Measurements from ENCODE around the gene TESPA1.

TESPA1 gene, protein sequence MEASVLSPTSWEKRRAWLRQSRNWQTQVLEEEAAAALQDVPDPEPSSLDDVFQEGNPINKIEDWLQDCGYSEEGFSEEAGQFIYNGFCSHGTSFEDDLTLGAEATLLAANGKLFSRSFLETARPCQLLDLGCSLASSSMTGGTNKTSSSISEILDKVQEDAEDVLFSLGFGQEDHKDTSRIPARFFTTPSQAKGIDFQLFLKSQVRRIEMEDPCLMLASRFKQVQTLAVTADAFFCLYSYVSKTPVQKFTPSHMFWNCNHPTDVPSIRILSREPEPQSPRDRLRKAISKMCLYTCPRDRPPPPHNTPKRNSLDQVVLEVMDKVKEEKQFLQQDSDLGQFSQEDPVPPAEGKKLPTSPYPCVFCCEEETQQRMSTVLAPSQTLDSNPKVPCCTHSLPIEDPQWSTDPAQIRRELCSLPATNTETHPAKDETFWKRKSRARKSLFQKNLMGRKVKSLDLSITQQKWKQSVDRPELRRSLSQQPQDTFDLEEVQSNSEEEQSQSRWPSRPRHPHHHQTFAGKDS

DNA sequence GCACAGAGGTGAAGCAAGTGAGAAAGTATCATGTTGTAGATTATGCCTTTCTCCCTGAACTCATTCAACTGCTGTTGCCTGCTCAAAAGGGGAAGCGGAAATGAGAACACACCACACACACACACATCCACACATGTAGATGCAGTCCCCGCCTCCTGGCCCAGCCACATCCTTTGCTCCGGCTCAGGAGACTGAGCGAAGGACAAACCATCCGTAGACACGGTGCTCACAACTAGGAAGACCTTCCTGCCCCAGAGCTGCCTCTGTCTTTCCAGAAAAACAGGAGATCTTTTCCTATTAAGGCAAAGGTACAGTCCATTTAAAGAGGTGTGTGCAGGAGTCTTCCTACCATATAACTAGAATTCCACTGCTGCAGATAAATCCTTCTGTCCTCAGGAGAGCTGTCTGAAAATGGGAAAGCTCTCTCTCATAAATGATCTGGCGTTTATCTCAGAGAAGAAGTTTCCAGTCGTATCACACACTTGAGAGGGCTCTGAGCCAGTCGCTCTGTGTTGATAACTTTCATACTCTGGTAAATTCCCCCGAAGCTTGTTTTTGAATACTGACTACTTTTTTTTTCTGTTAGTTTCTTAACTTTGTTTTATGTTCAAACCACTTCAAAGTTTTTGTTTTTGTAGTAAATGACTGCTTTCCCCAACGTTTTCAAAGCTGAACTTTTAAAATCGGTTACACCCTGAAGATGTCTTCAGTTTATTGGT, at the start of gene TESPA1:
Gene TESPA1, minus strand, starts transcription at position 105 of the 719 bp plus-strand sequence. CDS start 10,200 bp downstream, outside the sequence.
- Histone ChIP-seq H3K9me3 (ENCODE audit: control insufficient read depth, insufficient read depth, low read depth, low read length) (no peaks in the 10 kb centered on the region), H3K4me1 (ENCODE audit: control insufficient read depth, insufficient read depth, low read length) (no peaks in the 10 kb centered on the region), H3K4me3 (ENCODE audit: low read depth, low read length) (no peak within 1 kb of the TSS), H3K36me3 (ENCODE audit: control insufficient read depth in 2 of 2, insufficient read depth in 1 of 2, low read length in 2 of 2) (no peaks in the 10 kb centered on the region), H3K27ac (ENCODE audit: extremely low read depth, low read depth, low read length) (no peak within 1 kb of the TSS)
- CTCF ChIA-PET: interaction anchor here (0.6 to 0.9 kb wide), 2 partner anchors 19 to 87 kb away, joined by 3 to 4 read pairs; no protein-coding TSS in a partner anchor
- TF ChIP-seq ZNF670 (tag by site-specific recombination; IDR thresholded peaks at IDR 0.05; ENCODE audit: low read depth): no peak
- TF ChIP-seq SP7 (tag by site-specific recombination; IDR thresholded peaks at IDR 0.05): no peak
- no peak for TF ChIP-seq ZNF830 (tag by site-specific recombination; IDR thresholded peaks at IDR 0.05; ENCODE audit: low read depth)
- TF ChIP-seq BCL11B (tag by site-specific recombination; IDR thresholded peaks at IDR 0.05; ENCODE audit: low read depth): no peak
- TF ChIP-seq ZSCAN16 (tag by site-specific recombination; IDR thresholded peaks at IDR 0.05): no peak
- TF ChIP-seq, protein P1, sequence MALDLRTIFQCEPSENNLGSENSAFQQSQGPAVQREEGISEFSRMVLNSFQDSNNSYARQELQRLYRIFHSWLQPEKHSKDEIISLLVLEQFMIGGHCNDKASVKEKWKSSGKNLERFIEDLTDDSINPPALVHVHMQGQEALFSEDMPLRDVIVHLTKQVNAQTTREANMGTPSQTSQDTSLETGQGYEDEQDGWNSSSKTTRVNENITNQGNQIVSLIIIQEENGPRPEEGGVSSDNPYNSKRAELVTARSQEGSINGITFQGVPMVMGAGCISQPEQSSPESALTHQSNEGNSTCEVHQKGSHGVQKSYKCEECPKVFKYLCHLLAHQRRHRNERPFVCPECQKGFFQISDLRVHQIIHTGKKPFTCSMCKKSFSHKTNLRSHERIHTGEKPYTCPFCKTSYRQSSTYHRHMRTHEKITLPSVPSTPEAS (tag by site-specific recombination; IDR thresholded peaks at IDR 0.05): no peak
- no peak for TF ChIP-seq ZNF37A (tag by site-specific recombination; IDR thresholded peaks at IDR 0.05)
- TF ChIP-seq IKZF3 (tag by site-specific recombination; IDR thresholded peaks at IDR 0.05): no peak
- TF ChIP-seq, protein P2, sequence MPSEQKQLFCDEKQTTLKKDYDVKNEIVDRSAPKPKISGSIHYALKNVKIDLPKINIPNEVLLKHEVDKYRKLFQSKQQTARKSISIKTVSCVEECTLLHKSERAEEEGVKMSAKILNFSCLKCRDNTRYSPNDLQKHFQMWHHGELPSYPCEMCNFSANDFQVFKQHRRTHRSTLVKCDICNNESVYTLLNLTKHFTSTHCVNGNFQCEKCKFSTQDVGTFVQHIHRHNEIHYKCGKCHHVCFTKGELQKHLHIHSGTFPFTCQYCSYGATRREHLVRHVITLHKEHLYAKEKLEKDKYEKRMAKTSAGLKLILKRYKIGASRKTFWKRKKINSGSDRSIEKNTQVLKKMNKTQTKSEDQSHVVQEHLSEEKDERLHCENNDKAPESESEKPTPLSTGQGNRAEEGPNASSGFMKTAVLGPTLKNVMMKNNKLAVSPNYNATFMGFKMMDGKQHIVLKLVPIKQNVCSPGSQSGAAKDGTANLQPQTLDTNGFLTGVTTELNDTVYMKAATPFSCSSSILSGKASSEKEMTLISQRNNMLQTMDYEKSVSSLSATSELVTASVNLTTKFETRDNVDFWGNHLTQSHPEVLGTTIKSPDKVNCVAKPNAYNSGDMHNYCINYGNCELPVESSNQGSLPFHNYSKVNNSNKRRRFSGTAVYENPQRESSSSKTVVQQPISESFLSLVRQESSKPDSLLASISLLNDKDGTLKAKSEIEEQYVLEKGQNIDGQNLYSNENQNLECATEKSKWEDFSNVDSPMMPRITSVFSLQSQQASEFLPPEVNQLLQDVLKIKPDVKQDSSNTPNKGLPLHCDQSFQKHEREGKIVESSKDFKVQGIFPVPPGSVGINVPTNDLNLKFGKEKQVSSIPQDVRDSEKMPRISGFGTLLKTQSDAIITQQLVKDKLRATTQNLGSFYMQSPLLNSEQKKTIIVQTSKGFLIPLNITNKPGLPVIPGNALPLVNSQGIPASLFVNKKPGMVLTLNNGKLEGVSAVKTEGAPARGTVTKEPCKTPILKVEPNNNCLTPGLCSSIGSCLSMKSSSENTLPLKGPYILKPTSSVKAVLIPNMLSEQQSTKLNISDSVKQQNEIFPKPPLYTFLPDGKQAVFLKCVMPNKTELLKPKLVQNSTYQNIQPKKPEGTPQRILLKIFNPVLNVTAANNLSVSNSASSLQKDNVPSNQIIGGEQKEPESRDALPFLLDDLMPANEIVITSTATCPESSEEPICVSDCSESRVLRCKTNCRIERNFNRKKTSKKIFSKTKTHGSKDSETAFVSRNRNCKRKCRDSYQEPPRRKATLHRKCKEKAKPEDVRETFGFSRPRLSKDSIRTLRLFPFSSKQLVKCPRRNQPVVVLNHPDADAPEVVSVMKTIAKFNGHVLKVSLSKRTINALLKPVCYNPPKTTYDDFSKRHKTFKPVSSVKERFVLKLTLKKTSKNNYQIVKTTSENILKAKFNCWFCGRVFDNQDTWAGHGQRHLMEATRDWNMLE (tag by site-specific recombination; conservative IDR thresholded peaks at IDR 0.05; ENCODE audit: low read depth): no peak
- no peak for TF ChIP-seq ZNF837 (tag by site-specific recombination; IDR thresholded peaks at IDR 0.05)
- POLR2A ChIA-PET: no interaction called here

DNA sequence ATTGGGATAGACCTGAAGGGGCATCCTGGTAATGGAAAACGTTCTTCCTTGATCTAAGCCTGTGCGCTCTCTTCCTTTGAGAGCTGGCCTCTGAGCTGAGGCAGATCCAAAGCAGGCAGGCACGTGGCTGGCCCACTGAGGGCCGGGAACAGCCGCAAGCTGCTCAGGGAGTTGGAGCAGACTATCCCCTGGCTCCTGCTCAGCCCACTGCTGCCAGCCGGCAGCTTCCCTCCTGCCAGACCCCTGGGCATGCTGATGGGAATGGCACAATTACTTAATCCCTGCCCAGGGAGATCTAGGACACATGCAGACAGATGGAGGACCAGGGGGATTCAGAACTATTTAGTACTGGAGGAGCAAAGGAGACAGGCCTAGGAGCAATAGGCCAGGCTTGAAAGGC, 49.7 kb upstream of the TESPA1 start:
- no peak for TF ChIP-seq ZNF416 (tag by site-specific recombination; IDR thresholded peaks at IDR 0.05)
- TF ChIP-seq, protein P3, sequence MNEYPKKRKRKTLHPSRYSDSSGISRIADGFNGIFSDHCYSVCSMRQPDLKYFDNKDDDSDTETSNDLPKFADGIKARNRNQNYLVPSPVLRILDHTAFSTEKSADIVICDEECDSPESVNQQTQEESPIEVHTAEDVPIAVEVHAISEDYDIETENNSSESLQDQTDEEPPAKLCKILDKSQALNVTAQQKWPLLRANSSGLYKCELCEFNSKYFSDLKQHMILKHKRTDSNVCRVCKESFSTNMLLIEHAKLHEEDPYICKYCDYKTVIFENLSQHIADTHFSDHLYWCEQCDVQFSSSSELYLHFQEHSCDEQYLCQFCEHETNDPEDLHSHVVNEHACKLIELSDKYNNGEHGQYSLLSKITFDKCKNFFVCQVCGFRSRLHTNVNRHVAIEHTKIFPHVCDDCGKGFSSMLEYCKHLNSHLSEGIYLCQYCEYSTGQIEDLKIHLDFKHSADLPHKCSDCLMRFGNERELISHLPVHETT (tag by site-specific recombination; IDR thresholded peaks at IDR 0.05): no peak
- TF ChIP-seq MZF1 (tag by site-specific recombination; IDR thresholded peaks at IDR 0.05; ENCODE audit: borderline replicate concordance): no peak
- no peak for TF ChIP-seq ZNF146 (tag by site-specific recombination; IDR thresholded peaks at IDR 0.05)
- TF ChIP-seq ZNF354C (tag by site-specific recombination; IDR thresholded peaks at IDR 0.05; ENCODE audit: borderline replicate concordance, low read depth): no peak
- TF ChIP-seq GLI4 (tag by site-specific recombination; IDR thresholded peaks at IDR 0.05): no peak
- ChIA-PET POLR2A (no interaction called here), CTCF (interaction anchor here (0.6 to 1.7 kb wide), 2 partner anchors 27 to 41 kb away, joined by 5 to 10 read pairs; no protein-coding TSS in a partner anchor)
- Histone ChIP-seq H3K9me3 (ENCODE audit: control insufficient read depth, insufficient read depth, low read depth, low read length) (no peaks in the 10 kb centered on the region), H3K27ac (ENCODE audit: extremely low read depth, low read depth, low read length) (no peak overlapping the region), H3K4me3 (ENCODE audit: low read depth, low read length) (no peak overlapping the region), H3K36me3 (ENCODE audit: control insufficient read depth in 2 of 2, insufficient read depth in 1 of 2, low read length in 2 of 2) (no peaks in the 10 kb centered on the region), H3K4me1 (ENCODE audit: control insufficient read depth, insufficient read depth, low read length) (no peaks in the 10 kb centered on the region)
